Mesendoderm (in vitro differentiated cells): ENCODE results near the gene AHRR.
A peak's percentile ranks its signal among the peaks of the same experiment; 100 is the strongest.

Source experiments
- DNase-seq: peaks from one replicate; pipeline ENCODE4 v3.0.0; 2013
- H2AK5ac ChIP-seq: 2 replicates; pipeline ENCODE4 v1.6.1; 2013; ENCODE audit warnings: low read length, inconsistent platforms
- H2BK120ac ChIP-seq: 2 replicates; pipeline ENCODE4 v1.6.1; 2013; ENCODE audit warnings: low read depth, mild to moderate bottlenecking, low read length, moderate library complexity, mixed read lengths
- H2BK15ac ChIP-seq: replicated peaks from 2 replicates; pipeline ENCODE4 v1.6.1; 2013; ENCODE audit warnings: low read depth, mild to moderate bottlenecking, moderate library complexity
- H2BK5ac ChIP-seq: 2 replicates; pipeline ENCODE4 v1.6.1; 2013; ENCODE audit warnings: low read length, inconsistent platforms
- H3K18ac ChIP-seq: 2 replicates; pipeline ENCODE4 v1.6.1; 2013; ENCODE audit warnings: mild to moderate bottlenecking, low read length, mixed read lengths
- H3K23ac ChIP-seq: one replicate; pipeline ENCODE4 v1.6.1; 2013; ENCODE audit warnings: low read length
- H3K27ac ChIP-seq: 2 replicates; pipeline ENCODE4 v1.5.1; 2013; ENCODE audit warnings: low read depth, mild to moderate bottlenecking, inconsistent platforms, low read length, moderate library complexity
- H3K27me3 ChIP-seq: 2 replicates; pipeline ENCODE4 v1.6.1; 2013; ENCODE audit warnings: low read length, control low read depth, mild to moderate bottlenecking, inconsistent platforms; ENCODE audit not compliant: insufficient read depth, poor library complexity
- H3K36me3 ChIP-seq: 2 replicates; pipeline ENCODE4 v1.6.1; 2013; ENCODE audit warnings: low read length, inconsistent platforms; ENCODE audit not compliant: control insufficient read depth, insufficient read depth
- H3K4ac ChIP-seq: one replicate; pipeline ENCODE4 v1.6.1; 2013; ENCODE audit warnings: low read depth, mild to moderate bottlenecking, low read length, moderate library complexity
- H3K4me1 ChIP-seq: 2 replicates; pipeline ENCODE4 v1.6.1; 2013; ENCODE audit warnings: low read depth, low read length, inconsistent platforms; ENCODE audit not compliant: control insufficient read depth
- H3K4me2 ChIP-seq: 2 replicates; pipeline ENCODE4 v1.6.1; 2013; ENCODE audit warnings: low read length
- H3K4me3 ChIP-seq: 2 replicates; pipeline ENCODE4 v1.5.1; 2013; ENCODE audit warnings: mild to moderate bottlenecking, low read length
- H3K56ac ChIP-seq: one replicate; pipeline ENCODE4 v1.6.1; 2013; ENCODE audit warnings: low read length
- H3K79me1 ChIP-seq: 2 replicates; pipeline ENCODE4 v1.6.1; 2013; ENCODE audit warnings: low read length, inconsistent platforms
- H3K79me2 ChIP-seq: 2 replicates; pipeline ENCODE4 v1.6.1; 2013; ENCODE audit warnings: mild to moderate bottlenecking, low read length; ENCODE audit not compliant: control insufficient read depth, insufficient read depth
- H3K9ac ChIP-seq: 2 replicates; pipeline ENCODE4 v1.6.1; 2013; ENCODE audit warnings: low read length, inconsistent platforms
- H4K5ac ChIP-seq: one replicate; pipeline ENCODE4 v1.6.1; 2013; ENCODE audit warnings: low read length
- H4K8ac ChIP-seq: one replicate; pipeline ENCODE4 v1.6.1; 2013; ENCODE audit warnings: low read depth, mild to moderate bottlenecking, control low read depth, low read length, moderate library complexity
- WGBS: extraction: QIAGEN DNeasy Blood & Tissue Kit; methylation state at CpG from one replicate; pipeline ENCODE4 v1.1.7; 2013; ENCODE audit warnings: low lambda C conversion rate, missing lambda C conversion rate; ENCODE audit not compliant: insufficient coverage; ENCODE audit errors: extremely low coverage; 5-methylcytosine and 5-hydroxymethylcytosine counted together

AHRR gene

GRCh38 chr5:389197-389821 is 67.8 kb downstream of the AHRR start:
- no peak overlapping the region for H3K23ac ChIP-seq
- no peak overlapping the region for H3K4ac ChIP-seq
- H2BK5ac ChIP-seq = no peak overlapping the region
- no peaks in the 10 kb centered on the region for H3K79me2 ChIP-seq
- no peak overlapping the region for H2AK5ac ChIP-seq
- no peaks in the 10 kb centered on the region for H3K27me3 ChIP-seq
- WGBS = no CpG with 5 or more reads among the region's 32 CpGs
- no peak overlapping the region for H2BK120ac ChIP-seq
- no peak overlapping the region for H3K18ac ChIP-seq
- H4K5ac ChIP-seq = no peak overlapping the region
- no peak overlapping the region for H2BK15ac ChIP-seq
- no peaks in the 10 kb centered on the region for H3K36me3 ChIP-seq
- no peaks in the 10 kb centered on the region for H3K4me1 ChIP-seq
- H4K8ac ChIP-seq = no peak overlapping the region
- H3K4me2 ChIP-seq = no peak overlapping the region
- H3K56ac ChIP-seq = no peak overlapping the region
- no peak for DNase-seq
- no peak overlapping the region for H3K4me3 ChIP-seq
- H3K9ac ChIP-seq = no peak overlapping the region
- no peak overlapping the region for H3K27ac ChIP-seq
- no peaks in the 10 kb centered on the region for H3K79me1 ChIP-seq

GRCh38 chr5:389891-390622 is 68.5 kb downstream of the AHRR start:
- H3K23ac ChIP-seq = no peak overlapping the region
- no peak overlapping the region for H3K9ac ChIP-seq
- H3K4me2 ChIP-seq = no peak overlapping the region
- no peaks in the 10 kb centered on the region for H3K4me1 ChIP-seq
- no peak for DNase-seq
- no peak overlapping the region for H3K27ac ChIP-seq
- no peak overlapping the region for H2BK5ac ChIP-seq
- no CpG with 5 or more reads among the region's 26 CpGs for WGBS
- H2BK15ac ChIP-seq = no peak overlapping the region
- H3K4me3 ChIP-seq = no peak overlapping the region
- no peaks in the 10 kb centered on the region for H3K79me2 ChIP-seq
- no peak overlapping the region for H2BK120ac ChIP-seq
- no peak overlapping the region for H2AK5ac ChIP-seq
- H3K4ac ChIP-seq = no peak overlapping the region
- no peaks in the 10 kb centered on the region for H3K79me1 ChIP-seq
- no peak overlapping the region for H3K56ac ChIP-seq
- no peak overlapping the region for H3K18ac ChIP-seq
- H4K5ac ChIP-seq = no peak overlapping the region
- no peaks in the 10 kb centered on the region for H3K27me3 ChIP-seq
- H3K36me3 ChIP-seq = no peaks in the 10 kb centered on the region
- no peak overlapping the region for H4K8ac ChIP-seq

GRCh38 chr5:390623-391491 is 69.3 kb downstream of the AHRR start:
- H2AK5ac ChIP-seq = no peak overlapping the region
- no peak overlapping the region for H2BK15ac ChIP-seq
- no peak overlapping the region for H4K5ac ChIP-seq
- H3K27me3 ChIP-seq = no peaks in the 10 kb centered on the region
- no peaks in the 10 kb centered on the region for H3K79me1 ChIP-seq
- no peak for DNase-seq
- H3K23ac ChIP-seq = no peak overlapping the region
- H3K56ac ChIP-seq = no peak overlapping the region
- H3K4me2 ChIP-seq = no peak overlapping the region
- no peaks in the 10 kb centered on the region for H3K79me2 ChIP-seq
- H3K36me3 ChIP-seq = no peaks in the 10 kb centered on the region
- no peak overlapping the region for H2BK120ac ChIP-seq
- H3K18ac ChIP-seq = no peak overlapping the region
- H3K4me1 ChIP-seq = no peaks in the 10 kb centered on the region
- H3K4ac ChIP-seq = no peak overlapping the region
- no peak overlapping the region for H4K8ac ChIP-seq
- WGBS = no CpG with 5 or more reads among the region's 35 CpGs
- H2BK5ac ChIP-seq = no peak overlapping the region
- H3K9ac ChIP-seq = no peak overlapping the region
- H3K27ac ChIP-seq = no peak overlapping the region
- no peak overlapping the region for H3K4me3 ChIP-seq

GRCh38 chr5:392431-392988 is 71.0 kb downstream of the AHRR start:
- no peak overlapping the region for H2AK5ac ChIP-seq
- H3K4ac ChIP-seq = no peak overlapping the region
- H3K4me3 ChIP-seq = no peak overlapping the region
- H3K18ac ChIP-seq = no peak overlapping the region
- H4K5ac ChIP-seq = no peak overlapping the region
- H4K8ac ChIP-seq = no peak overlapping the region
- H2BK120ac ChIP-seq = no peak overlapping the region
- no peak overlapping the region for H3K9ac ChIP-seq
- H3K27ac ChIP-seq = no peak overlapping the region
- H3K27me3 ChIP-seq = no peaks in the 10 kb centered on the region
- H3K4me2 ChIP-seq = no peak overlapping the region
- no peaks in the 10 kb centered on the region for H3K4me1 ChIP-seq
- H3K56ac ChIP-seq = no peak overlapping the region
- H3K36me3 ChIP-seq = no peaks in the 10 kb centered on the region
- H2BK5ac ChIP-seq = no peak overlapping the region
- DNase-seq = peak; percentile 69
- no peaks in the 10 kb centered on the region for H3K79me1 ChIP-seq
- WGBS = no CpG with 5 or more reads among the region's 30 CpGs
- no peak overlapping the region for H3K23ac ChIP-seq
- no peaks in the 10 kb centered on the region for H3K79me2 ChIP-seq
- H2BK15ac ChIP-seq = no peak overlapping the region

- Histone ChIP-seq H3K4me2 (no peak overlapping the region), H2BK120ac (no peak overlapping the region), H3K4me3 (no peak overlapping the region), H4K8ac (no peak overlapping the region), H3K79me1 (no peaks in the 10 kb centered on the region), H3K4me1 (no peaks in the 10 kb centered on the region), H4K5ac (no peak overlapping the region), H2AK5ac (no peak overlapping the region), H2BK5ac (no peak overlapping the region), H3K36me3 (no peaks in the 10 kb centered on the region), H2BK15ac (no peak overlapping the region), H3K27me3 (no peaks in the 10 kb centered on the region), H3K27ac (no peak overlapping the region), H3K56ac (no peak overlapping the region), H3K79me2 (no peaks in the 10 kb centered on the region), H3K18ac (no peak overlapping the region), H3K23ac (no peak overlapping the region), H3K9ac (no peak overlapping the region), H3K4ac (no peak overlapping the region)
- WGBS = no CpG with 5 or more reads among the region's 10 CpGs
- peak; percentile 53 for DNase-seq
Measured at GRCh38 chr5:393846-394275, 72.3 kb downstream of the AHRR start.
